H7 (cell line): ENCODE results near the gene SCRN3. TPM values are rescaled to one million over a fixed set of nuclear protein-coding genes. Genes with fewer than 3 reads are reported as not detected.
A peak's percentile ranks its signal among the peaks of the same experiment; 100 is the strongest.
"Not testable (repeated sequence)": the region's sequence is repeated elsewhere in the genome, so short reads cannot be mapped to it uniquely, and the experiment has no call there.

Source experiments
- DNase-seq: peaks from one replicate; pipeline ENCODE4 v3.0.0; 2012
- H3K27me3 ChIP-seq: 2 replicates; pipeline ENCODE4 v1.6.0; 2011; ENCODE audit warnings: mild to moderate bottlenecking, low read length; ENCODE audit not compliant: control insufficient read depth, insufficient read depth
- H3K36me3 ChIP-seq: replicated peaks from 2 replicates; pipeline ENCODE4 v1.5.1; 2011; ENCODE audit warnings: low read length; ENCODE audit not compliant: control insufficient read depth, insufficient read depth
- H3K4me3 ChIP-seq: 2 replicates; pipeline ENCODE4 v1.5.1; 2011; ENCODE audit warnings: low read depth, mild to moderate bottlenecking, control low read depth, low read length, moderate library complexity; ENCODE audit not compliant: insufficient read depth
- total RNA-seq: library from RNA; depleted of rRNA; stranded (reverse); fragments of >200 nt; shearing (Covaris generic); gene quantifications from 2 replicates; pipeline ENCODE4 v1.2.3, GENCODE V29; 2014

Gene SCRN3
- total RNA-seq, 1 experiment from 2014 or later, result 12.1 TPM

- DNase-seq, H3K36me3 ChIP-seq, H3K27me3 ChIP-seq, H3K4me3 ChIP-seq: not testable (repeated sequence)
Observed at GRCh38 chr2:174388706-174389105, 6.8 kb upstream of the SCRN3 start.

- Histone ChIP-seq H3K4me3 (no peak overlapping the region), H3K27me3 (no peaks in the 10 kb centered on the region), H3K36me3 (no peaks in the 10 kb centered on the region)
- DNase-seq, result no peak
Observed at GRCh38 chr2:174389542-174389941, 6.0 kb upstream of the SCRN3 start.

GRCh38 chr2:174390303-174390702 lies 5.2 kb upstream of the SCRN3 start:
- H3K27me3 ChIP-seq, H3K36me3 ChIP-seq, H3K4me3 ChIP-seq, DNase-seq: not testable (repeated sequence)

GRCh38 chr2:174392706-174393105 lies 2.8 kb upstream of the SCRN3 start:
- DNase-seq, result no peak
- no peaks in the 10 kb centered on the region for H3K27me3 ChIP-seq
- H3K4me3 ChIP-seq, result no peak overlapping the region
- no peaks in the 10 kb centered on the region for H3K36me3 ChIP-seq

- H3K4me3 ChIP-seq, result peak overlapping the region; percentile 65
- no peaks in the 10 kb centered on the region for H3K36me3 ChIP-seq
- peak; percentile 13 for DNase-seq
Observed at GRCh38 chr2:174395969-174396630, 570 bp downstream of the SCRN3 start.

GRCh38 chr2:174397773-174398172 lies 2.2 kb downstream of the SCRN3 start:
- DNase-seq, result no peak
- H3K27me3 ChIP-seq, result no peaks in the 10 kb centered on the region

More at GRCh38 chr2:174395969-174396630, 570 bp downstream of the SCRN3 start:
- H3K27me3 ChIP-seq, result no peaks in the 10 kb centered on the region

GRCh38 chr2:174399171-174399570 lies 3.6 kb downstream of the SCRN3 start:
- no peak overlapping the region for H3K4me3 ChIP-seq
- H3K27me3 ChIP-seq, result no peaks in the 10 kb centered on the region
- no peak for DNase-seq
- no peaks in the 10 kb centered on the region for H3K36me3 ChIP-seq

More at GRCh38 chr2:174397773-174398172, 2.2 kb downstream of the SCRN3 start:
- no peak overlapping the region for H3K4me3 ChIP-seq
- no peaks in the 10 kb centered on the region for H3K36me3 ChIP-seq

- no peaks in the 10 kb centered on the region for H3K36me3 ChIP-seq
- no peak for DNase-seq
- no peaks in the 10 kb centered on the region for H3K27me3 ChIP-seq
- H3K4me3 ChIP-seq, result no peak overlapping the region
Observed at GRCh38 chr2:174400853-174401252, 5.3 kb downstream of the SCRN3 start.

- H3K27me3 ChIP-seq, result no peaks in the 10 kb centered on the region
- no peak for DNase-seq
- H3K36me3 ChIP-seq, result no peaks in the 10 kb centered on the region
- no peak overlapping the region for H3K4me3 ChIP-seq
Observed at GRCh38 chr2:174403628-174404027, 8.1 kb downstream of the SCRN3 start.

GRCh38 chr2:174410039-174410438 lies 14.5 kb downstream of the SCRN3 start:
- not testable (repeated sequence) for H3K36me3 ChIP-seq, H3K27me3 ChIP-seq, DNase-seq
- peak overlapping the region; percentile 28 for H3K4me3 ChIP-seq

- H3K27me3 ChIP-seq, result no peaks in the 10 kb centered on the region
- no peak for DNase-seq
- H3K4me3 ChIP-seq, result no peak overlapping the region
- H3K36me3 ChIP-seq, result no peaks in the 10 kb centered on the region
Observed at GRCh38 chr2:174412256-174412655, 16.7 kb downstream of the SCRN3 start.

- Histone ChIP-seq H3K36me3 (no peaks in the 10 kb centered on the region), H3K4me3 (no peak overlapping the region), H3K27me3 (no peaks in the 10 kb centered on the region)
- DNase-seq, result no peak
Observed at GRCh38 chr2:174428214-174428613, 32.7 kb downstream of the SCRN3 start.

GRCh38 chr2:174430066-174430465 lies 34.5 kb downstream of the SCRN3 start:
- H3K27me3 ChIP-seq, result no peaks in the 10 kb centered on the region
- no peaks in the 10 kb centered on the region; the same call in 1 of the 2 replicates for H3K36me3 ChIP-seq
- H3K4me3 ChIP-seq, result no peak overlapping the region
- no peak for DNase-seq

GRCh38 chr2:174431902-174432301 lies 36.4 kb downstream of the SCRN3 start:
- no peak for DNase-seq
- Histone ChIP-seq H3K36me3 (no peaks in the 10 kb centered on the region; the same call in 1 of the 2 replicates), H3K27me3 (no peaks in the 10 kb centered on the region), H3K4me3 (no peak overlapping the region)

- Histone ChIP-seq H3K36me3 (no peaks in the 10 kb centered on the region; the same call in 1 of the 2 replicates), H3K4me3 (no peak overlapping the region), H3K27me3 (no peaks in the 10 kb centered on the region)
- DNase-seq, result no peak
Observed at GRCh38 chr2:174436351-174436750, 40.8 kb downstream of the SCRN3 start.
